ENCODE data around the gene SUCLG2. TPM values are rescaled to one million over a fixed set of nuclear protein-coding genes. Genes with fewer than 3 reads are reported as not detected.

SUCLG2 gene
- total and polyA plus RNA-seq, 9 donors, result 24.8 to 75.2 (median 40.1) TPM

DNA sequence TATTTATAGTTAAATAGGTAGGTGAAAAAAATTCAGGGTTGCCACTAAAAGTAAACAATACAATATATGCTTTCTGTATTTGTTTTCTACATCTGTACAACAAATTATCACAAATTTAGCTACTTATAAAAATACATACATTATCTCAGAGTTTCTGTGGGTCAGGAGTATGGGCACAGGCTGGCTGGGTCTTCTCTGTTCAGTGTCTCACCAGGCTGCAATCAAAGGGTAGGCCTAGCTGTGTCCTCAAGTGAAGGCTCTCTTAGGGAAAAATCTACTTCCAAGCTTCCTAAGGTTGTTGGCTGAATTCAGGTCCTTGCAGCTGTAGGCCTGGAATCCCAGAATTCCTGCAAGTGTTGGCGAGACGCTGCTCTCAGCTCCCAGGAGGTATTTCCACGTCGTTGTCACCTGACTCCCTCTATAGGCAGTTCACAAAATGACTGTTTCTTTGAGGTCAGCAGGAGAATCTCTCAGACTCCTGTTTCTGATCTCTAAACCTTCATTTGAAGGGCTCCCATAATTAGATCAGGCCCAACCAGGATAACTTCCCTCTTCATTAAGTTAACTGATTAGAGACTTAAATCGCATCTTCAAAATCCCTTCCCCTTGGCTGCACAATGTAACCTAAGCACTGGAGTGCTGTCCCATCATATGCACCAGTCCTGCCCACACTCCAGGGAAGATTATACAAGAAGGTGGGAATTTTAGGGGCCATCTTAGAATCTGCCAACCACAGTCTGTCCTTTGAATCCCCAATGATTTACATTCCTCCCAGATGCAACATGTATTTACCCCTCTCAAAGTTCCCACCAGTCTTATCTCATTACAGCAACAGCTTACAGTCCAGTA lies 296.6 kb downstream of the SUCLG2 start:
- Histone ChIP-seq H3K4me3 (no peak overlapping the region), H3K4me1 (ENCODE audit: insufficient read depth) (no peaks in the 10 kb centered on the region), H3K27ac (no peak overlapping the region), H3K27me3 (no peaks in the 10 kb centered on the region), H3K36me3 (no peaks in the 10 kb centered on the region), H3K9me3 (no peaks in the 10 kb centered on the region)
- no peak for DNase-seq
- no peak for TF ChIP-seq EP300 (IDR thresholded peaks at IDR 0.05)
- TF ChIP-seq POLR2A (IDR thresholded peaks at IDR 0.05), result no peak
- TF ChIP-seq, protein P1, sequence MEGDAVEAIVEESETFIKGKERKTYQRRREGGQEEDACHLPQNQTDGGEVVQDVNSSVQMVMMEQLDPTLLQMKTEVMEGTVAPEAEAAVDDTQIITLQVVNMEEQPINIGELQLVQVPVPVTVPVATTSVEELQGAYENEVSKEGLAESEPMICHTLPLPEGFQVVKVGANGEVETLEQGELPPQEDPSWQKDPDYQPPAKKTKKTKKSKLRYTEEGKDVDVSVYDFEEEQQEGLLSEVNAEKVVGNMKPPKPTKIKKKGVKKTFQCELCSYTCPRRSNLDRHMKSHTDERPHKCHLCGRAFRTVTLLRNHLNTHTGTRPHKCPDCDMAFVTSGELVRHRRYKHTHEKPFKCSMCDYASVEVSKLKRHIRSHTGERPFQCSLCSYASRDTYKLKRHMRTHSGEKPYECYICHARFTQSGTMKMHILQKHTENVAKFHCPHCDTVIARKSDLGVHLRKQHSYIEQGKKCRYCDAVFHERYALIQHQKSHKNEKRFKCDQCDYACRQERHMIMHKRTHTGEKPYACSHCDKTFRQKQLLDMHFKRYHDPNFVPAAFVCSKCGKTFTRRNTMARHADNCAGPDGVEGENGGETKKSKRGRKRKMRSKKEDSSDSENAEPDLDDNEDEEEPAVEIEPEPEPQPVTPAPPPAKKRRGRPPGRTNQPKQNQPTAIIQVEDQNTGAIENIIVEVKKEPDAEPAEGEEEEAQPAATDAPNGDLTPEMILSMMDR (IDR thresholded peaks at IDR 0.05), result no peak
- intact Hi-C loops (cut with DNase I), result no loop called here
- WGBS, 3 donors, result 32 to 36% (median 35%) methylated on average over 5 of the region's 5 CpGs

DNA sequence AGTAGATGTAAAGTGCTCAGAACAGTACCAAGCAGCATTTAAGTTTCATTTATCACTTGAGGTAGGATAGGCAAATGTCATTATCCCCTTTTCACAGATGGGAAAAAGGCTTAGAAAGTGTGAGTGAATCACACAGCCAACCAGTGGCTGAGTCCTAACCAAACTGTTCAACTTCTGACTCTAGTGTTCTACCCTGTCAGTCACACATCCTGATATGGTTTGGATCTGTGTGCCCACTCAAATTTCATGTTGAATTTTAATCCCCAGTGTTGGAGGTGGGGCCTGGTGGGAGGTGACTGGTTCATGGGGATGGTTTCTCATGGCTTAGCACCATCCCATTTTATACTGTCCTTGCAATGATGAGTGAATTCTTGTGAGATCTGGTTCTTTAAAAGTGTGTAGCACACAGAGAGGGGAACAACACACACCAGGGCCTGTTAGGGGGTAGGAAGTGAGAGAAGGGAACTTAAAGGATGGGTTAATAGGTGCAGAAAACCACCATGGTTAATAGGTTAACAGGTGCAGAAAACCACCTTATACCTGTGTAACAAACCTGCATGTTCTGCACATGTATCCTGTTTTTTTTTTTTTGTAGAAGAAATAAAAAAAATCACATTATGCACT lies 304.7 kb downstream of the SUCLG2 start:
- no peaks in the 10 kb centered on the region for H3K36me3 ChIP-seq
- no peaks in the 10 kb centered on the region for H3K27me3 ChIP-seq
- TF ChIP-seq, protein P1 (IDR thresholded peaks at IDR 0.05), result no peak
- intact Hi-C loops (cut with DNase I), result no loop called here
- no peaks in the 10 kb centered on the region for H3K4me1 ChIP-seq (ENCODE audit: insufficient read depth)
- DNase-seq, result no peak
- no peak overlapping the region for H3K4me3 ChIP-seq
- H3K9me3 ChIP-seq, result no peaks in the 10 kb centered on the region
- H3K27ac ChIP-seq, result no peak overlapping the region

- Histone ChIP-seq H3K27ac (no peak overlapping the region), H3K9me3 (no peaks in the 10 kb centered on the region), H3K4me3 (no peak overlapping the region), H3K27me3 (no peaks in the 10 kb centered on the region), H3K36me3 (no peaks in the 10 kb centered on the region), H3K4me1 (ENCODE audit: insufficient read depth) (no peaks in the 10 kb centered on the region)
- intact Hi-C loops (cut with DNase I), result no loop called here
- TF ChIP-seq, protein P1 (IDR thresholded peaks at IDR 0.05), result no peak
- TF ChIP-seq EP300 (IDR thresholded peaks at IDR 0.05), result no peak
- DNase-seq, result no peak
Measured at GRCh38 chr3:67346081-67346480, 308.3 kb downstream of the SUCLG2 start.

- intact Hi-C loops (cut with DNase I), result no loop called here
- no peaks in the 10 kb centered on the region for H3K9me3 ChIP-seq
- TF ChIP-seq, protein P1 (IDR thresholded peaks at IDR 0.05), result no peak
- TF ChIP-seq POLR2A (IDR thresholded peaks at IDR 0.05) (no peak), EP300 (IDR thresholded peaks at IDR 0.05) (no peak)
- H3K27me3 ChIP-seq, result no peaks in the 10 kb centered on the region
- no peaks in the 10 kb centered on the region for H3K36me3 ChIP-seq
- no peak overlapping the region for H3K27ac ChIP-seq
- DNase-seq, result no peak
- no peak overlapping the region for H3K4me3 ChIP-seq
- no peaks in the 10 kb centered on the region for H3K4me1 ChIP-seq (ENCODE audit: insufficient read depth)
- 23 to 62% (median 33%) methylated on average over 2 of the region's 2 CpGs for WGBS, 3 donors
Measured at GRCh38 chr3:67335813-67336212, 318.6 kb downstream of the SUCLG2 start.
